ENCODE measurements around the gene CRLF2.

DNA sequence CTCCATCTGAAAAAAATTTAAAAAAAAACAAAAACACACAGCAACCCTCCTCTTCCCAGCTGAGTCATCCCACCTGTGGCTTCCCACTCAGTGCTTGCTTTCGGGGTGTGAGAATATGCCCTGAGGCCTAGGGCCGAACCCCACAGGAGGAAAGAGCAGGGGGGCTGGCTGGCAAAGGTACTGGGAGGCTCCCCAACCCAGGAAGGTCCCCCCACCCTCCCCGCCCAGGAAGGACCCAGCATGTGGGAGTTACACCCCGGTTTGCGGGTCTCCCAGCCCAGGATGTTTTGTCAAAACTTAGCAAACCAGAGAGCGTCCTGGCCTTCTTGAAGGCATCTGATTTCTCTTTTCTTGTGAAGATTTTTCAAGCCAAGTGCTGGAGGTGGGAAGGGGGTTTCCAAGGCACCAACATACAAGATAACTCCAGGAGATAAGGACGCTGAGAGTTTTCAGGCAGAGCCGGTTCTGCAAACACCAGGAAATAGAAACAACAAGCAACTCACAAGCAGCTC lies 30.5 kb upstream of the CRLF2 start:
- TF ChIP-seq POLR2A (IDR thresholded peaks at IDR 0.05; ENCODE audit: low read depth, low read length) (no peak), EZH2 (IDR thresholded peaks at IDR 0.05; ENCODE audit: borderline replicate concordance, low read depth, low read length, severe bottlenecking) (no peak), MYC (IDR thresholded peaks at IDR 0.05; ENCODE audit: low read depth, low read length) (no peak)
- TF ChIP-seq, protein P1, sequence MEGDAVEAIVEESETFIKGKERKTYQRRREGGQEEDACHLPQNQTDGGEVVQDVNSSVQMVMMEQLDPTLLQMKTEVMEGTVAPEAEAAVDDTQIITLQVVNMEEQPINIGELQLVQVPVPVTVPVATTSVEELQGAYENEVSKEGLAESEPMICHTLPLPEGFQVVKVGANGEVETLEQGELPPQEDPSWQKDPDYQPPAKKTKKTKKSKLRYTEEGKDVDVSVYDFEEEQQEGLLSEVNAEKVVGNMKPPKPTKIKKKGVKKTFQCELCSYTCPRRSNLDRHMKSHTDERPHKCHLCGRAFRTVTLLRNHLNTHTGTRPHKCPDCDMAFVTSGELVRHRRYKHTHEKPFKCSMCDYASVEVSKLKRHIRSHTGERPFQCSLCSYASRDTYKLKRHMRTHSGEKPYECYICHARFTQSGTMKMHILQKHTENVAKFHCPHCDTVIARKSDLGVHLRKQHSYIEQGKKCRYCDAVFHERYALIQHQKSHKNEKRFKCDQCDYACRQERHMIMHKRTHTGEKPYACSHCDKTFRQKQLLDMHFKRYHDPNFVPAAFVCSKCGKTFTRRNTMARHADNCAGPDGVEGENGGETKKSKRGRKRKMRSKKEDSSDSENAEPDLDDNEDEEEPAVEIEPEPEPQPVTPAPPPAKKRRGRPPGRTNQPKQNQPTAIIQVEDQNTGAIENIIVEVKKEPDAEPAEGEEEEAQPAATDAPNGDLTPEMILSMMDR (IDR thresholded peaks at IDR 0.05; ENCODE audit: extremely low read depth in 1 of 2, insufficient read depth in 1 of 2, low read depth in 1 of 2, low read length in 2 of 2): no peak
